Mucosa of descending colon (tissue), 3 donors: ENCODE data around the gene GOLGA6L7. TPM values are rescaled to one million over a fixed set of nuclear protein-coding genes. Genes with fewer than 3 reads are reported as not detected.

Source experiments
- ATAC-seq: fragments of 200-7000 bp; cut with Tn5 transposase; one replicate; pipeline ENCODE4 v1.9.1; 2020; ENCODE audit warnings: mild to moderate bottlenecking, moderate library complexity
- DNase-seq, 3 donors: peaks; one replicate each; pipeline ENCODE4 v3.0.0-alpha.2; 2020
- H3K36me3 ChIP-seq: fragments of 200-600 bp; one replicate; pipeline ENCODE4 v1.8.0; 2021; ENCODE audit warnings: low read depth, mild to moderate bottlenecking
- H3K4me1 ChIP-seq: fragments of 200-600 bp; one replicate; pipeline ENCODE4 v1.8.0; 2021; ENCODE audit warnings: low read depth, mild to moderate bottlenecking
- H3K4me3 ChIP-seq: fragments of 200-600 bp; one replicate; pipeline ENCODE4 v1.8.0; 2021; ENCODE audit warnings: mild to moderate bottlenecking
- H3K9me3 ChIP-seq: fragments of 200-600 bp; one replicate; pipeline ENCODE4 v1.8.0; 2021; ENCODE audit warnings: mild to moderate bottlenecking
- CTCF ChIP-seq: fragments of 200-600 bp; IDR thresholded peaks from one replicate; pipeline ENCODE4 v1.8.0; 2022; ENCODE audit warnings: antibody characterized with exemption, mild to moderate bottlenecking
- intact Hi-C, 2 donors: fragments of 100-400 bp; cut with DNase I in 1 of 2; cut with micrococcal nuclease in 1 of 2; formaldehyde crosslinking; loops; one replicate each; pipeline versions ENCODE4 v1.11.0 to v1.11.1; 2022; cut with DNase I, micrococcal nuclease
- total RNA-seq, 3 donors: library from RNA; stranded (reverse); fragmentation: NEBNext Ultra II Directional in 2 of 3; extraction: Animal tissue kit (Norgen Biotek cat#: 25700) in 2 of 3; gene quantifications; one replicate each; pipeline versions ENCODE4 v1.2.1 to v1.2.4, GENCODE V29; 2021 to 2023
- donor health status: DM: no; HTN: no; CAD: no; lungs with moderate emphysema.
- donor health status: DM: no; HTN: no; CAD: no.
- donor health status: DM: no; HTN: yes; CAD: no.

The GOLGA6L7 gene
- total RNA-seq, 3 donors from 2014 or later: not detected

DNA sequence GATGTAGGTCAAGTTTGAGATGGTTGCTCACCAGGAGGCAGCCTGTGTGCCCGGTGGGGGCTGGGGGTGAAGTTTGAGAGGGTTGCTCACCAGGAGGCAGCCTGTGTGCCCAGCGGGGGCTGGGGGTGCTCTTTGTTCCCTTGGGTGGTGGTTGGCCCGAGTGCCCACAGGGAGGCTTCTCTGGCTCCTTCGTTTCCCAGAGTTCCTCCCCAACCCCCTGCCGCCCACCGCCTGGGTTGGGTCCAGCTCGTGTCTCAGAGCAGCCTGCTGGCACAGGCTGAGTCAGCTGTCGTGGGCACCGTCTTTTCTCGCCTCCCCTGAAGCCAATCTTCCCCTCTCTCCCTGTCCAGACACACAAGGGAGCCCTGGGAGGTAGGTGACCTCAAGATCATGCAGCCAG lies 40.5 kb upstream of the GOLGA6L7 start:
- H3K9me3 ChIP-seq: no peaks in the 10 kb centered on the region
- no peak for TF ChIP-seq CTCF
- no peak overlapping the region for H3K4me3 ChIP-seq
- intact Hi-C loops: no loop called here
- DNase-seq: no peak
- no peaks in the 10 kb centered on the region for H3K36me3 ChIP-seq
- no peak for ATAC-seq
- peaks cover 3% of the 10 kb centered on the region for H3K4me1 ChIP-seq

DNA sequence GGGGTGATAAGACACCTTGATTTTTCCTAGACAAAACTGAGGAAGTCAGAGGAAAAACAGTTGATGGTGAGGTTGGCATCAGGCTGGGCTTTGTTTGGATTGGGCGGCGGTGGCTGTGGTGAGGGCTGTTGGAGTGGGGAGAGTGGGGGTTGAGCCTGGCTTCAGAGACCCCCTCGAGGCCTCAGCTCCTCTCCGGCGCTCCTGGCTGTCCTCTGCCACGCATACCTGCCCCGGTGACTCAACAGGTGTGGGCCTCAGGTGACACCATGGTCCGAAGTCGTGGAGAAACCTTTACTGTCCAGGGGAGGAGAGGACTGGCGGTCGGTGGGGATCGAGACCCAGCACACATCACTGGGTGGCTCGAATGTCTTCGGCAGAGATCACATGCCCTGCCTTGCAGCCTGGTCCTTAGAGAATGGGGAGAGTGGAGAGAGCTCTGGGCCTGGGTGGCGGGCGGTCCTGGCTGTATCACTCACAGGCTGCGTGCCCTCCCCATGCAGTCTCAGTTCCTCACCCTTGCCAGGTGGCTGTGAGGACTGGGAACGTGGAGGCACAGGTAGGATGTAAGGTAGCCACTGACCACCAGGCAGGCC lies 40.0 kb upstream of the GOLGA6L7 start:
- Histone ChIP-seq H3K36me3 (no peaks in the 10 kb centered on the region), H3K9me3 (no peaks in the 10 kb centered on the region), H3K4me3 (no peak overlapping the region), H3K4me1 (peaks cover 3% of the 10 kb centered on the region)
- no peak for TF ChIP-seq CTCF
- no peak for DNase-seq
- no peak for ATAC-seq
- intact Hi-C loops: no loop called here

- peaks cover 3% of the 10 kb centered on the region for H3K4me1 ChIP-seq
- ATAC-seq (no peak), DNase-seq (no peak)
- TF ChIP-seq CTCF: no peak
- no peak overlapping the region for H3K4me3 ChIP-seq
- intact Hi-C loops: no loop called here
- no peaks in the 10 kb centered on the region for H3K36me3 ChIP-seq
- H3K9me3 ChIP-seq: no peaks in the 10 kb centered on the region
Observed at GRCh38 chr15:28887339-28888174, 39.1 kb upstream of the GOLGA6L7 start.

DNA sequence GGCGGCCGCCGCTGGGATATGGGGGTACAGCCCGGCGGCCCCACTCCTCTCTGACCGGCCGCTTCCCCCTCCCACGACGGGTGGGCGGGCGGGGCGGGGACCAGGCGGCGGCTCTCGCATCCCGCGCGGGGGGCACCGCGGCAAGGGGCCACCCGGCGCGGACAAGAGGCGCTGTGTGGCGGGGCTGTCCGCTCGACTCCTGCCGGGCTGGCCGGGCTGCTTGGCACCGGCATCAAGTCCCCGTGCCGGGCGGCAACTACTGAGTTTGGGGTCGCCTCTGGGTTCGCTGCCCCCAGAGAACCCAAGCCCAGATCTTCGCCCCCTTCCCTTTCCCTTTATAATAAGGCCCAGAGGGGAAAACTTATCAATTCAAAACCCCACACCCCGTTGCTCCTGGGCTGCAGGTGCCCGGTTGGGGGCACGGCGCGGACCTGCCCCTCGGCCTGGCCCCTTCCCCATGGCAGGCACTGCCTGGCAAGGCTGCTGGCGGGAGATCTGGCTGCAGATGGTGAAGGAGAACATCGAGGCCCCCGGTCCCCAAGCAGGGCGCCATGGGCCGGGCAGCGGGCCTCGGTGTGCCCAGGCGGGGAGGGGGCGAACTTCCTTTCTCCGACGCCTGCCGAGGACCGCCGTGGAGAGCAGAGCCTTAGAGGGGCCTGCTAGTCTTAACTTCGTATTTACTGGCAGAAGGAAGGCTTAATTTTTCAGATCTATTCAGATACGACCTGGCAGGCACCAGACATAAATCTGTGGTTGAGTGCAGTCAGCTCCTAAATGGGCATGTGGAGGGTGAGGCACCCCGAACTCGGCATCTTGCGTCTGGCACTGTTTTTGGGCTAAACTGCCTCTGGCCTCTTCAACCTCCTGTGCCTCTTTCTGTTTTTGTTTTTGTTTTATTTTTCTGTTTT lies 38.2 kb upstream of the GOLGA6L7 start:
- no peaks in the 10 kb centered on the region for H3K36me3 ChIP-seq
- intact Hi-C loops: no loop called here
- no peak overlapping the region for H3K4me3 ChIP-seq
- peaks cover 3% of the 10 kb centered on the region for H3K4me1 ChIP-seq
- H3K9me3 ChIP-seq: no peaks in the 10 kb centered on the region
- no peak for DNase-seq
- ATAC-seq: no peak
- TF ChIP-seq CTCF: no peak

DNA sequence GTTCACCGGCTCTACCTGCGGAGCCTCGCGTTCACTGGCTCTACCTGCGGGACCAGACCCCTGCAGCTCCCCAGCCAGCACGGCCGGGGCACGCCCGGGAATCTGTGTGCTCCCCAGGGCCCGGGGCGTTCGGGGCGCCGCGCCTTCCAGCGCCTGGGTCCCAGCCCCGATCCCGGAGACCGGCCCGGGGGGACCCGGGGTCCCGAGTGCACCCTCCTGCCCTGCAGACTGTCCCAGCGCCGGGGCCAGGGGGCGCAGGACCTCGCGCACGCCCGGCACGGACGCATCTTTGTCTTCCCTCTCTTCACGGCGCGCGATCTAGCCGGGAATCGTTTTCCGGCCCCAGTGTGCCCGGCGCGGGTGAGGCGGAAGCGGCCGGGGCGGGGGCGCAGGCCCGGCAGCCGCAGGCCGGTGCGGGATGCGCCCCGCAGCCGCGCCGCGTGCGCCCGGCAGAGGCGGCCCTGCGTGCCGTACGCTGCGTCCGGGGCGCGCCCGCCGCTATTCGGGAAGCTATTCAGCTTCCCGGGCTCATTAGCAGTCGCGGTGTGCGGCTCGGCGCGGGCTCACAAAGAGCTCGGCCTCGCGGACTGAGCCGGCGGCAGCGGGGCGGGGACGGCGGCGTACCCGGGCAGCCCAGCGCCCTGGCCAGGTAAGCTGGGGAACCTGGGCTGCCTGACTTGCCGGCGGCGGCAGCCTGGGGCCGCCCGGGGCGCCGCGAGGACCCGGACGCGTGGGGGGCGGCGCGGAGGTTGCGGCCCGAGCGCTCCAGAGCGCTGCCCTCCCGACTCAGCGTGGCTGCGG lies 37.4 kb upstream of the GOLGA6L7 start, which contains the start of gene APBA2:
Gene APBA2 (plus strand): TSS at position 345 of the 801 bp plus-strand sequence. CDS start 167,911 bp downstream, outside the sequence.
- no peak for DNase-seq
- intact Hi-C loops: no loop called here
- peak; percentile 59 for ATAC-seq
- H3K9me3 ChIP-seq: no peaks in the 10 kb centered on the region
- H3K4me3 ChIP-seq: no peak within 1 kb of the TSS
- no peaks in the 10 kb centered on the region for H3K36me3 ChIP-seq
- peaks cover 3% of the 10 kb centered on the region for H3K4me1 ChIP-seq
- no peak for TF ChIP-seq CTCF
